Measurements from ENCODE around the gene SETD3.

Gene SETD3

DNA sequence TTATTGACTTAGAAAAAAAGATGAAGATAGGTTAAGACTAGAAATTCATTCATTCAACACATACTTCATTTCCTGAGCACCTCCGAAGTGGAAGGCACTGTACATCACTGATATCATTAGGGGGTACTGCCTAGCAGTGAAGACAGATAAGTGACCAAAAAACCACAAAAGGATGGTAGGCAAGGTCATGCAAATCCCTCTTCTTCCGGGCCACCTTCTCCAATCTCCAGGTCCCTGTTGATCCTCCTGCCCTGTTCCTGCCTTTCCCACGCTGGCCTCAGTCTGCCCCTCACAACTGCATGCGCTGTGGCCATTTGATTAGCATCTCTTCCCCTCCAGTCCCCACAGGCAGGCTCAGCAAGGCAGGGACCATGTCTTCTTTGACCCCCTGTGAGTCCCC is 60.8 kb downstream of the SETD3 start:
- TF ChIP-seq ZFX (IDR thresholded peaks at IDR 0.05; ENCODE audit: borderline replicate concordance): no peak
- TF ChIP-seq, protein P1, sequence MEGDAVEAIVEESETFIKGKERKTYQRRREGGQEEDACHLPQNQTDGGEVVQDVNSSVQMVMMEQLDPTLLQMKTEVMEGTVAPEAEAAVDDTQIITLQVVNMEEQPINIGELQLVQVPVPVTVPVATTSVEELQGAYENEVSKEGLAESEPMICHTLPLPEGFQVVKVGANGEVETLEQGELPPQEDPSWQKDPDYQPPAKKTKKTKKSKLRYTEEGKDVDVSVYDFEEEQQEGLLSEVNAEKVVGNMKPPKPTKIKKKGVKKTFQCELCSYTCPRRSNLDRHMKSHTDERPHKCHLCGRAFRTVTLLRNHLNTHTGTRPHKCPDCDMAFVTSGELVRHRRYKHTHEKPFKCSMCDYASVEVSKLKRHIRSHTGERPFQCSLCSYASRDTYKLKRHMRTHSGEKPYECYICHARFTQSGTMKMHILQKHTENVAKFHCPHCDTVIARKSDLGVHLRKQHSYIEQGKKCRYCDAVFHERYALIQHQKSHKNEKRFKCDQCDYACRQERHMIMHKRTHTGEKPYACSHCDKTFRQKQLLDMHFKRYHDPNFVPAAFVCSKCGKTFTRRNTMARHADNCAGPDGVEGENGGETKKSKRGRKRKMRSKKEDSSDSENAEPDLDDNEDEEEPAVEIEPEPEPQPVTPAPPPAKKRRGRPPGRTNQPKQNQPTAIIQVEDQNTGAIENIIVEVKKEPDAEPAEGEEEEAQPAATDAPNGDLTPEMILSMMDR (IDR thresholded peaks at IDR 0.05): no peak
- H3K27ac ChIP-seq: no peak overlapping the region

DNA sequence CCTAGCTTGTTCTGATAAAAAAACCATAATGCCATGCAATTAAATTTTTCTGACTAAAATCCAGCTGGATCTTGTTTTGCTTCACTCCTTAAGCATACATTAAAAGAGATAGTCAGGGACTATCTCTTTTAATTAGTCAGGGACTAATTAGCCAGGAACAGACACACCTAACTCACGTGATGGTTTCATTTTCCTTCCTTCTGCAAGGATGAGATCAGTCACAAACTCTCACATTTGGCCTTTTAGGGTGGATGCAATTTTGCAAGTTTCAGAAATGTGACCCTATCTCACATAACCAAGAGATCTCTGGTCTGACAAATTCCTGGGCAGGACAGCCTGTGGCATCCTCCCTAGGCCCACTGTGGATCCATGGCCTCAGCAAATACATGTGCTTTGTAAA is 62.4 kb downstream of the SETD3 start:
- H3K27ac ChIP-seq: no peak overlapping the region
- no peak for TF ChIP-seq ZFX (IDR thresholded peaks at IDR 0.05; ENCODE audit: borderline replicate concordance)
- TF ChIP-seq, protein P1 (IDR thresholded peaks at IDR 0.05): no peak

DNA sequence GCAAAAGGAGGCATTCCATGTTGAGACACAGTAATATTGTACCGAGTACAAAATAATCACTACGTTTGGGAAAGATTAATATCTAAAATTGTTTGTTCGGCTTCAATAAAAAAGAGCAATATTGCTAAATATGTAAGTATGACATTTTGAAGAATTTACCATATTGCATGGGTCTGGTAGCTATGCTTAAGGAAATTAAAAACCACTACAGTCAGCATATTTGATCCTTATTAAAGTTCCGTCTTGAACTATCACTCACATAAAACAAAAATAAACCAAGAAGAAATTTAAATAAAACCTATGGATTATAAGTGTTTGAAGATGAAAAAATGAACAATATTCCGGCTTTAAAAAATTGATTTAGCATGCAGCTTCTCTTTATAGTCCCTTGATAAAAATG is 63.8 kb downstream of the SETD3 start:
- TF ChIP-seq, protein P1 (IDR thresholded peaks at IDR 0.05): no peak
- TF ChIP-seq ZFX (IDR thresholded peaks at IDR 0.05; ENCODE audit: borderline replicate concordance): no peak
- no peak overlapping the region for H3K27ac ChIP-seq

DNA sequence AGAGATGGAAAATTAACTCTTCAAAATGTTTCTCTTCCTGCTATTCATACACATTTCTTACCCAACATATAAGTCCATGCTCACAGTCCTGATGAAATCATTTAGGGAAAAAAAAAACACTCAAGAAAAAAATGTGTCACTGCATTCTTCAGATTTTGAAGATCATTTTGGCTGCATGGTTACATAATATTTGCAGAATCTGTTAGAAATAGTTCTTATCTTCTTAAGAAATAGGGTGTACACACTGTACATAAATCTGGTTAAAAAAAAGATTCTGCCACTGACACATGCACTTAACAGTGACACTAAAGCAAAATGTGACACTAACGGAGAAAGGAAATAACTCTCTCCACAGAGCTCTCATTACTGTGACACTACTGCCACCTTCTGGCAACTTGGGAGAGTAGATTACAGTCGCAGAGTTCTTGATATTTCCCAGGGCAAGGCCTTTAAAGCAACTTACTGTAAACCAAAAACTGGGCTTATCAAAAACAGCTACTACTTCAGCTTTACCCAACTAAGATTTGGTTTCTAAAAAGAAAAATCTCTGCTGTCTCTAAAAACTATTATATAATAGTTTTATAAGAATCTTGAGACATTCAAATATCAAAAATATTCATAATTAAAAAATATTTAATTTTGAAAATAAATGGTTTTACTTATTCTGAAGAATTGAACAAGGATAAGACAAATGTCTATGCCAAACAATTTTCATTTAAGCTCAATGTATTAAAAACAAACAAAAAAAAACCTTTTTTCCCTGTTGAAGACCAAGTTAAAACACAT is 65.0 kb downstream of the SETD3 start:
- H3K27ac ChIP-seq: no peak overlapping the region
- TF ChIP-seq ZFX (IDR thresholded peaks at IDR 0.05; ENCODE audit: borderline replicate concordance): no peak
- TF ChIP-seq, protein P1 (IDR thresholded peaks at IDR 0.05): peak; percentile 87

DNA sequence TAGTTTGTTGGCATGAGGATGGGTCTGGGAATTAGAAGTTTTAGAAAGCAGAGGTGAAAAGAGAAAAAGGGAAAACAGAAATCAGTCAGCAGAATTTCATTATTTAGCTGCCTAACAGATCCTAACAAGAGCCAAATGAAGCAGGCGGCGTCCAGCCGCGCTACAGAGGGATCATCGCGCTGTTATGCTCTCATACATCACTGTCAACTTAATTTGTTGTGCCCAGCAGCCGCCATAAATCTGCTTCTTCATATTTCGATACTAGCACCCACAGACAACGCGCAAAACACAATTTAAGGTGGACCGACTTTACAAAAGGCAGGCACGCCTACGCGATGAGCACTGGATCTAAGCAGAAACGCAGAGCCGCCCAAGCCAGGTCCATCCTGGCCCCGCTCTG is 66.7 kb downstream of the SETD3 start:
- TF ChIP-seq ZFX (IDR thresholded peaks at IDR 0.05; ENCODE audit: borderline replicate concordance): no peak
- TF ChIP-seq, protein P1 (IDR thresholded peaks at IDR 0.05): no peak
- H3K27ac ChIP-seq: no peak overlapping the region

DNA sequence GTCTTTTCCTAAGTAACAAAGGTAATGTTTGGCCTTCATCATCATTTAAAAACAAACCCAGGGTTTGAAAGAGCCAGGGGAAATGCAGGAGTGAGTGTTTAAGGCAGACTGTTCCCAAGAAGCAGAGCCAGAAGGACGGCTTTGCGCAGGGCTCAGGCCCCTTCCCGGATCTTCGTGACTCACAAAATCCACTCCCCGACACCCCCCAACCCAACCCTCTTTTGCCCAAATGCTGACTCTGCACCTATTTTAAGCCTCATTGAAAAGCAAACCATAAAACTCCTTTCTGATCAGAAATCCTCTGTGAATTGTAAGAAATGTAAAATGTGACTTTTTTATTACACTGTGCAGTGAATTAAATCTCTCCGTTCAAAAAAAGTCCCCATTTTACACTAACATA is 67.5 kb downstream of the SETD3 start:
- no peak overlapping the region for H3K27ac ChIP-seq
- TF ChIP-seq ZFX (IDR thresholded peaks at IDR 0.05; ENCODE audit: borderline replicate concordance): no peak
- TF ChIP-seq, protein P1 (IDR thresholded peaks at IDR 0.05): no peak

Measured in 22Rv1 (cell line).